Memory B cell (primary cell): ENCODE results near the gene CRYGS.
"Not testable (repeated sequence)": the region's sequence is repeated elsewhere in the genome, so short reads cannot be mapped to it uniquely, and the experiment has no call there.

Experiments used
- ATAC-seq: fragments of 150-1000 bp; cut with Tn5 transposase; 2 replicates; pipeline ENCODE4 v1.10.0; 2021; ENCODE audit warnings: low read depth, mild to moderate bottlenecking, moderate library complexity
- DNase-seq, 2 donors: peaks; one replicate each; pipeline ENCODE4 v3.0.0; 2022; ENCODE audit warnings: low spot score in 2 of 2
- H3K27ac Mint-ChIP-seq: one replicate; pipeline ENCODE4 v1.8.0; 2022; ENCODE audit warnings: mild to moderate bottlenecking, moderate library complexity, mixed read lengths
- H3K27me3 Mint-ChIP-seq: one replicate; pipeline ENCODE4 v1.8.0; 2022; ENCODE audit warnings: mixed read lengths
- H3K36me3 Mint-ChIP-seq: one replicate; pipeline ENCODE4 v1.8.0; 2022; ENCODE audit warnings: mild to moderate bottlenecking, mixed read lengths
- H3K4me1 Mint-ChIP-seq: one replicate; pipeline ENCODE4 v1.8.0; 2022; ENCODE audit warnings: mixed read lengths
- H3K4me3 Mint-ChIP-seq: one replicate; pipeline ENCODE4 v1.8.0; 2022; ENCODE audit warnings: mild to moderate bottlenecking, moderate library complexity, mixed read lengths
- H3K9me3 Mint-ChIP-seq: one replicate; pipeline ENCODE4 v1.8.0; 2022; ENCODE audit warnings: mixed read lengths

Gene CRYGS

GRCh38 chr3:186502966-186503712 lies 41.0 kb downstream of the CRYGS start:
- no peak overlapping the region for H3K4me3 Mint-ChIP-seq
- H3K27ac Mint-ChIP-seq: no peak overlapping the region
- DNase-seq (no peak), ATAC-seq (no peak)
- H3K36me3 Mint-ChIP-seq: peaks cover 4% of the 10 kb centered on the region
- H3K27me3 Mint-ChIP-seq: no peaks in the 10 kb centered on the region
- peaks cover 3% of the 10 kb centered on the region for H3K9me3 Mint-ChIP-seq
- H3K4me1 Mint-ChIP-seq: peaks cover 14% of the 10 kb centered on the region

GRCh38 chr3:186502138-186502948 lies 41.8 kb downstream of the CRYGS start:
- Mint-ChIP-seq H3K4me3 (no peak overlapping the region), H3K27me3 (no peaks in the 10 kb centered on the region), H3K9me3 (peaks cover 3% of the 10 kb centered on the region), H3K27ac (no peak overlapping the region), H3K4me1 (peaks cover 14% of the 10 kb centered on the region), H3K36me3 (peaks cover 4% of the 10 kb centered on the region)
- no peak for ATAC-seq
- DNase-seq: no peak

GRCh38 chr3:186499949-186500348 lies 44.2 kb downstream of the CRYGS start:
- H3K9me3 Mint-ChIP-seq, H3K4me1 Mint-ChIP-seq, DNase-seq, ATAC-seq, H3K36me3 Mint-ChIP-seq, H3K27me3 Mint-ChIP-seq, H3K27ac Mint-ChIP-seq, H3K4me3 Mint-ChIP-seq: not testable (repeated sequence)

- DNase-seq, H3K4me3 Mint-ChIP-seq, H3K27ac Mint-ChIP-seq, H3K4me1 Mint-ChIP-seq, H3K36me3 Mint-ChIP-seq, H3K9me3 Mint-ChIP-seq, ATAC-seq, H3K27me3 Mint-ChIP-seq: not testable (repeated sequence)
Observed at GRCh38 chr3:186498022-186498421, 46.2 kb downstream of the CRYGS start.

- DNase-seq (no peak), ATAC-seq (no peak)
- Mint-ChIP-seq H3K4me3 (no peak overlapping the region), H3K9me3 (peaks cover 3% of the 10 kb centered on the region), H3K4me1 (peaks cover 5% of the 10 kb centered on the region), H3K27me3 (no peaks in the 10 kb centered on the region), H3K27ac (no peak overlapping the region), H3K36me3 (peaks cover 4% of the 10 kb centered on the region)
Observed at GRCh38 chr3:186497608-186498007, 46.6 kb downstream of the CRYGS start.

GRCh38 chr3:186496635-186497034 lies 47.5 kb downstream of the CRYGS start:
- H3K4me1 Mint-ChIP-seq: peaks cover 5% of the 10 kb centered on the region
- no peak overlapping the region for H3K4me3 Mint-ChIP-seq
- DNase-seq (no peak), ATAC-seq (no peak)
- H3K36me3 Mint-ChIP-seq: peaks cover 4% of the 10 kb centered on the region
- H3K27ac Mint-ChIP-seq: no peak overlapping the region
- peaks cover 3% of the 10 kb centered on the region for H3K9me3 Mint-ChIP-seq
- no peaks in the 10 kb centered on the region for H3K27me3 Mint-ChIP-seq

- no peak overlapping the region for H3K27ac Mint-ChIP-seq
- H3K27me3 Mint-ChIP-seq: no peaks in the 10 kb centered on the region
- peaks cover 3% of the 10 kb centered on the region for H3K9me3 Mint-ChIP-seq
- DNase-seq (no peak), ATAC-seq (no peak)
- peaks cover 5% of the 10 kb centered on the region for H3K4me1 Mint-ChIP-seq
- H3K4me3 Mint-ChIP-seq: no peak overlapping the region
- H3K36me3 Mint-ChIP-seq: peaks cover 4% of the 10 kb centered on the region
Observed at GRCh38 chr3:186496016-186496415, 48.2 kb downstream of the CRYGS start.

GRCh38 chr3:186493525-186494255 lies 50.5 kb downstream of the CRYGS start:
- peaks cover 2% of the 10 kb centered on the region for H3K36me3 Mint-ChIP-seq
- H3K27me3 Mint-ChIP-seq: no peaks in the 10 kb centered on the region
- ATAC-seq: no peak
- H3K4me1 Mint-ChIP-seq: peaks cover 5% of the 10 kb centered on the region
- H3K27ac Mint-ChIP-seq: no peak overlapping the region
- no peak overlapping the region for H3K4me3 Mint-ChIP-seq
- H3K9me3 Mint-ChIP-seq: no peaks in the 10 kb centered on the region
- no peak for DNase-seq

- Mint-ChIP-seq H3K27me3 (no peaks in the 10 kb centered on the region), H3K36me3 (no peaks in the 10 kb centered on the region), H3K4me1 (peaks cover 5% of the 10 kb centered on the region), H3K27ac (no peak overlapping the region), H3K4me3 (no peak overlapping the region), H3K9me3 (no peaks in the 10 kb centered on the region)
- ATAC-seq (no peak), DNase-seq (no peak)
Observed at GRCh38 chr3:186492385-186492984, 51.7 kb downstream of the CRYGS start.

- Mint-ChIP-seq H3K9me3 (no peaks in the 10 kb centered on the region), H3K27me3 (no peaks in the 10 kb centered on the region), H3K27ac (no peak overlapping the region), H3K4me1 (no peaks in the 10 kb centered on the region), H3K4me3 (no peak overlapping the region), H3K36me3 (no peaks in the 10 kb centered on the region)
- DNase-seq (no peak), ATAC-seq (no peak)
Observed at GRCh38 chr3:186489507-186489906, 54.7 kb downstream of the CRYGS start.
